GM12878 (cell line): ENCODE measurements around the gene SMARCD2. TPM values are rescaled to one million over a fixed set of nuclear protein-coding genes. Genes with fewer than 3 reads are reported as not detected.

Source experiments
- ATAC-seq: fragments of 200-7000 bp; cut with Tn5 transposase; 3 replicates; pipeline ENCODE4 v1.9.1; 2020; ENCODE audit warnings: mild to moderate bottlenecking, moderate library complexity
- BruUV-seq: library from RNA; stranded (reverse); fragments of 400-500 nt; replicated peaks from 2 replicates; lab custom pipeline; 2021; lab: Mats Ljungman, UMichigan
- CTCF ChIA-PET: fragments of 300-600 bp; sonication (Branson Sonifier 250); formaldehyde crosslinking; extraction: SDS; loops from one replicate; lab custom pipeline; 2021; ENCODE audit warnings: inconsistent platforms; lab: Yijun Ruan, JAX
- POLR2A ChIA-PET: fragments of 350-600 bp; formaldehyde crosslinking; extraction: SDS; loops from one replicate; lab custom pipeline; 2021; ENCODE audit warnings: inconsistent platforms; lab: Charles Lee
- RAD21 ChIA-PET: fragments of 300-600 bp; sonication (Branson Sonifier 250); formaldehyde crosslinking; loops from one replicate; lab custom pipeline; 2023; ENCODE audit warnings: antibody characterized with exemption; ENCODE audit not compliant: unreplicated experiment; lab: Charles Lee
- SMC1A ChIA-PET: fragments of 300-600 bp; sonication (Branson Sonifier 250); formaldehyde crosslinking; loops from one replicate; lab custom pipeline; 2023; ENCODE audit not compliant: unreplicated experiment, uncharacterized antibody; lab: Charles Lee
- DNase-seq: peaks from one replicate; pipeline ENCODE4 v3.0.0-alpha.2; 2011; ENCODE audit warnings: low read depth, low spot score
- FAIRE-seq: peaks from 3 replicates; lab custom pipeline; 2011; peaks lifted over from hg19 to GRCh38; lab: Jason Lieb, UNC
- H2AFZ ChIP-seq: 2 replicates; pipeline ENCODE4 v1.6.0; 2011; ENCODE audit warnings: low read depth, low read length, control low read depth; ENCODE audit not compliant: control insufficient read depth
- H3K27ac ChIP-seq: 2 replicates; pipeline ENCODE4 v1.5.1; 2011; ENCODE audit warnings: control low read depth; ENCODE audit not compliant: control insufficient read depth, insufficient read depth
- H3K27me3 ChIP-seq, 2 experiments: replicated peaks in 1 of 2; 2 replicates each; pipeline versions ENCODE4 v1.6.0 to v1.6.1; 2011; ENCODE audit warnings: low read length in 1 of 2; ENCODE audit not compliant: control insufficient read depth in 2 of 2, insufficient read depth in 2 of 2
- H3K36me3 ChIP-seq, 2 experiments: 2 replicates each; pipeline ENCODE4 v1.5.1; 2011; ENCODE audit warnings: low read length in 1 of 2; ENCODE audit not compliant: control insufficient read depth in 2 of 2, insufficient read depth in 2 of 2
- H3K4me1 ChIP-seq: 2 replicates; pipeline ENCODE4 v1.6.1; 2011; ENCODE audit warnings: mild to moderate bottlenecking, low read length, moderate library complexity, mixed read lengths; ENCODE audit not compliant: control insufficient read depth, insufficient read depth
- H3K4me2 ChIP-seq: 2 replicates; pipeline ENCODE4 v1.6.0; 2011; ENCODE audit warnings: control low read depth; ENCODE audit not compliant: control insufficient read depth, insufficient read depth
- H3K4me3 ChIP-seq: fragments of 200-600 bp; sonication (generic); 2 replicates; pipeline ENCODE4 v1.5.1; 2016
- H3K79me2 ChIP-seq: 2 replicates; pipeline ENCODE4 v1.6.0; 2011; ENCODE audit warnings: low read length; ENCODE audit not compliant: control insufficient read depth, insufficient read depth
- H3K9ac ChIP-seq: 2 replicates; pipeline ENCODE4 v1.8.0; 2011; ENCODE audit warnings: low read length, control low read depth, mixed read lengths; ENCODE audit not compliant: control insufficient read depth, insufficient read depth
- H3K9me3 ChIP-seq: replicated peaks from 3 replicates; pipeline ENCODE4 v1.5.1; 2011; ENCODE audit warnings: mild to moderate bottlenecking, low read length; ENCODE audit not compliant: control insufficient read depth, insufficient read depth
- H4K20me1 ChIP-seq: 2 replicates; pipeline ENCODE4 v1.6.0; 2011; ENCODE audit not compliant: control insufficient read depth, insufficient read depth
- ASH2L ChIP-seq: fragments of 300-600, 200-600 bp; sonication (generic); IDR thresholded peaks from 2 replicates; pipeline ENCODE4 v1.6.1; 2017; ENCODE audit warnings: low read depth, mild to moderate bottlenecking, borderline replicate concordance
- BCL11A ChIP-seq: IDR thresholded peaks from 2 replicates; pipeline ENCODE4 v1.6.1; 2011; ENCODE audit warnings: low read depth, low read length
- EGR1 ChIP-seq, 2 experiments: IDR thresholded peaks; 1 replicate in 1 of 2; 2 replicates in 1 of 2; pipeline ENCODE4 v1.6.1; 2011 to 2012; ENCODE audit warnings: low read depth in 2 of 2, low read length in 2 of 2, borderline replicate concordance in 1 of 2, mild to moderate bottlenecking in 1 of 2, moderate library complexity in 1 of 2
- IRF4 ChIP-seq: IDR thresholded peaks from 2 replicates; pipeline ENCODE4 v1.6.1; 2011; ENCODE audit warnings: low read depth, low read length
- JUND ChIP-seq: IDR thresholded peaks from 2 replicates; pipeline ENCODE4 v1.6.1; 2012; ENCODE audit warnings: low read depth, mild to moderate bottlenecking, low read length, improper control_type of control experiment, moderate library complexity
- KLF5 ChIP-seq: fragments of 450-650 bp; IDR thresholded peaks from 2 replicates; pipeline ENCODE4 v1.6.1; 2014; ENCODE audit warnings: mild to moderate bottlenecking; ENCODE audit not compliant: partially characterized antibody
- MYC ChIP-seq: IDR thresholded peaks from 2 replicates; pipeline ENCODE4 v1.6.1; 2011; ENCODE audit warnings: mild to moderate bottlenecking, low read length, moderate library complexity, inconsistent platforms; ENCODE audit not compliant: insufficient read depth, insufficient replicate concordance, insufficient read length, severe bottlenecking
- POU2F2 ChIP-seq: IDR thresholded peaks from 3 replicates; pipeline ENCODE4 v1.6.1; 2011; ENCODE audit warnings: low read depth, mild to moderate bottlenecking, low read length, borderline replicate concordance
- SMARCA5 ChIP-seq: fragments of 450-650 bp; IDR thresholded peaks from 2 replicates; pipeline ENCODE4 v1.6.1; 2017; ENCODE audit warnings: mild to moderate bottlenecking
- SPI1 ChIP-seq: IDR thresholded peaks from 2 replicates; pipeline ENCODE4 v1.6.1; 2011; ENCODE audit warnings: low read depth, mild to moderate bottlenecking, low read length, moderate library complexity, borderline replicate concordance; ENCODE audit not compliant: insufficient read depth
- SRF ChIP-seq, 2 experiments: IDR thresholded peaks; 2 replicates each; pipeline ENCODE4 v1.6.1; 2011; ENCODE audit warnings: low read depth in 2 of 2, low read length in 2 of 2, mild to moderate bottlenecking in 1 of 2, moderate library complexity in 1 of 2
- TCF3 ChIP-seq: IDR thresholded peaks from 2 replicates; pipeline ENCODE4 v1.6.1; 2012; ENCODE audit warnings: low read depth, mild to moderate bottlenecking, low read length, borderline replicate concordance; ENCODE audit not compliant: insufficient read depth
- WRNIP1 ChIP-seq: IDR thresholded peaks from 2 replicates; pipeline ENCODE4 v1.6.1; 2011; ENCODE audit warnings: low read depth, low read length, improper control_type of control experiment, borderline replicate concordance
- ZBTB11 ChIP-seq: fragments of 450-650 bp; formaldehyde crosslinking; IDR thresholded peaks from 2 replicates; pipeline ENCODE4 v1.5.0; 2022; ENCODE audit warnings: mild to moderate bottlenecking, missing genetic modification characterization
- ZBTB40 ChIP-seq: fragments of 450-650 bp; IDR thresholded peaks from 2 replicates; pipeline ENCODE4 v1.6.1; 2016; ENCODE audit warnings: mild to moderate bottlenecking, moderate library complexity, borderline replicate concordance
- ZSCAN29 ChIP-seq: fragments of 450-650 bp; IDR thresholded peaks from 2 replicates; pipeline ENCODE4 v1.6.1; 2017; ENCODE audit warnings: mild to moderate bottlenecking, moderate library complexity
- WGBS: methylation state at CpG from one replicate; pipeline ENCODE4 v1.1.6; 2016; ENCODE audit warnings: low lambda C conversion rate; ENCODE audit not compliant: insufficient replicate concordance, insufficient coverage; ENCODE audit errors: missing lambda C conversion rate; 5-methylcytosine and 5-hydroxymethylcytosine counted together
- in situ Hi-C: fragments of 300-500 bp; cut with MboI; formaldehyde crosslinking; loops from 9 replicates; pipeline ENCODE4 v1.14.3; 2018; ENCODE audit warnings: mixed read lengths
- intact Hi-C: fragments of 100-400 bp; cut with micrococcal nuclease; formaldehyde crosslinking; loops from one replicate; pipeline ENCODE4 v1.14.2; 2022; ENCODE audit not compliant: unreplicated experiment
- polyA plus RNA-seq, 11 experiments: library from polyadenylated mRNA; depleted of rRNA in 4 of 11; unstranded in 6 of 11; stranded (reverse) in 5 of 11; fragments of >200 nt; fragmentation: Nextera tagmentation in 4 of 11; fragmentation: Illumina TruSeq in 1 of 11; extraction: Ambion mirVana in 4 of 11; extraction: Trizol in 1 of 11; gene quantifications; 1 replicate in 1 of 11; 2 replicates in 10 of 11; pipeline versions ENCODE4 v1.2.1 to v1.2.3, GENCODE V29; 2011 to 2016; ENCODE audit warnings: inconsistent platforms in 2 of 11, missing spikeins in 2 of 11, low read depth in 1 of 11
- total RNA-seq, 4 experiments: library from RNA; depleted of rRNA in 3 of 4; stranded (reverse); fragments of >200 nt in 3 of 4; fragmentation: Illumina TruSeq in 1 of 4; extraction: Trizol in 1 of 4; gene quantifications; 2 replicates each; pipeline versions ENCODE4 v1.2.1 to v1.2.3, GENCODE V29; 2013 to 2021

The SMARCD2 gene
- total and polyA plus RNA-seq, 10 of the 15 experiments (the other 5 are each of a cell fraction or from before 2014, with no cell fraction given): 2.4 to 111 (median 63.6) TPM

GRCh38 chr17:63826468-63827001, 15.9 kb downstream of the SMARCD2 start:
- CTCF ChIA-PET: interaction anchor here (0.7 to 2.9 kb wide), 5 partner anchors 8 to 30 kb away, joined by 3 to 19 read pairs (median 4); partner anchors contain the start of gene SMARCD2
- no peaks in the 10 kb centered on the region for H4K20me1 ChIP-seq
- H3K4me3 ChIP-seq: peak overlapping the region; percentile 83
- intact Hi-C loops (loop anchor here (1.0 to 2.0 kb wide), 3 partner anchors 13 to 128 kb away; partner anchors contain the start of gene CCDC47), in situ Hi-C loops (loop anchor here (25.0 kb wide), 1 partner anchor 389 kb away; the partner anchor contains the start of gene CYB561)
- peak overlapping the region; percentile 97 for H2AFZ ChIP-seq
- no peaks in the 10 kb centered on the region for H3K9me3 ChIP-seq
- H3K4me2 ChIP-seq: peak overlapping the region; percentile 46
- H3K9ac ChIP-seq: peak overlapping the region; percentile 81
- ATAC-seq: peak; percentile 7
- POLR2A ChIA-PET: interaction anchor here (0.8 to 4.4 kb wide), 5 partner anchors 15 to 125 kb away, joined by 3 to 22 read pairs (median 4); partner anchors contain the start of genes CCDC47 and DDX42
- H3K27me3 ChIP-seq: no peaks in the 10 kb centered on the region
- H3K79me2 ChIP-seq: peaks cover 48% of the 10 kb centered on the region
- H3K36me3 ChIP-seq: peaks cover 19 to 32% of the 10 kb centered on the region in 2 experiments
- RAD21 ChIA-PET: no interaction called here
- H3K4me1 ChIP-seq: peaks cover 17% of the 10 kb centered on the region
- TSS peak; percentile 79 for BruUV-seq
- no peak for FAIRE-seq
- DNase-seq: no peak
- WGBS: under 1% methylated on average over 31 of the region's 31 CpGs
- H3K27ac ChIP-seq: peak overlapping the region; percentile 95
- SMC1A ChIA-PET: interaction anchor here (0.5 to 1.1 kb wide), 3 partner anchors 9 to 428 kb away, joined by 3 to 4 read pairs (median 3); no protein-coding TSS in a partner anchor
- TF ChIP-seq ZBTB40 (no peak), SPI1 (no peak), EGR1 (IDR thresholded peaks at IDR 0.05; ENCODE audit: borderline replicate concordance in 1 of 2, low read depth in 2 of 2, low read length in 2 of 2) (no peak), KLF5 (no peak), JUND (no peak), ASH2L (0 out of 2 replicates have a peak, but pooled peaks have one; percentile 6), BCL11A (no peak), TCF3 (no peak), POU2F2 (no peak), WRNIP1 (0 out of 2 replicates have a peak, but pooled peaks have one; percentile 27), SMARCA5 (no peak), SRF (IDR thresholded peaks at IDR 0.05; ENCODE audit: low read depth in 2 of 2, low read length in 2 of 2) (no peak), MYC (peak; percentile 28), ZSCAN29 (no peak), ZBTB11 (no peak), IRF4 (no peak)
